PC-9 (cell line): Measurements from ENCODE around the gene MTG1.

Experiments
- EZH2 ChIP-seq: fragments of 200-600 bp; sonication (generic); IDR thresholded peaks from 2 replicates; pipeline ENCODE4 v1.8.0; 2017; ENCODE audit warnings: antibody characterized with exemption, low read depth
- TF ChIP-seq, protein P1 (sequence below): fragments of 200-600 bp; sonication (generic); conservative IDR thresholded peaks from 2 replicates; pipeline ENCODE4 v1.6.1; 2017; ENCODE audit warnings: mixed run types, antibody characterized with exemption, mild to moderate bottlenecking, moderate library complexity

DNA sequence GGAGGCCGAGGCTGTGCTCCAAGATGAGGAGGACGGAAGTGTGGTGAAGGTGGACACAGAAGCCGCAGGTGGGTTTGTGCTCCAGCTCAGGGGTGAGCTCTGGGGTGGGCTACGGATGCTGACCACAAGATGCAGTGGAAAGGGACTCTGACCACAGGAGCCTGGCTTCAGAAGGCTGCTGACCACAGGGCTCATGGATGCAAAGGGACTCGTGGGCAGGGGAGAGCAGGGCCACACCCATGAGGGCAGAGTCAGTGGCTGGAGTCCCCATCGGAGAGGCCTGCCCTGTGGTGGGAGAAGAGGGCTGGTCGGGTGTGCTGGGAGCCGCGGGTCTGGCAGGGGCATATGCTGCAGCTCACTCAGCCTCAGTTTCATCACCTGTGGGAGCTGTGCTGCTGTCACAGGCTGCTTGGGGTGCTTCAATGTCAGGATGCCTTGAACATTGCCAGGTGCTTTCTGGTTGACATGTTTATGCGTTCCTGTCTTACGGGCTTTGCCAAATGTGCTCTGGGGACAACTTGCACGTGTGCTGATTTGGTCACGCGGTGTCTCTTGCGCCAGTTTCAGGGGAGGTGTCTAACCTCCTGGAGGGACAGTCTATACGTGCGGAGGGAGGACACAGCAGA, 73.4 kb downstream of the MTG1 start:
- TF ChIP-seq, protein P1, sequence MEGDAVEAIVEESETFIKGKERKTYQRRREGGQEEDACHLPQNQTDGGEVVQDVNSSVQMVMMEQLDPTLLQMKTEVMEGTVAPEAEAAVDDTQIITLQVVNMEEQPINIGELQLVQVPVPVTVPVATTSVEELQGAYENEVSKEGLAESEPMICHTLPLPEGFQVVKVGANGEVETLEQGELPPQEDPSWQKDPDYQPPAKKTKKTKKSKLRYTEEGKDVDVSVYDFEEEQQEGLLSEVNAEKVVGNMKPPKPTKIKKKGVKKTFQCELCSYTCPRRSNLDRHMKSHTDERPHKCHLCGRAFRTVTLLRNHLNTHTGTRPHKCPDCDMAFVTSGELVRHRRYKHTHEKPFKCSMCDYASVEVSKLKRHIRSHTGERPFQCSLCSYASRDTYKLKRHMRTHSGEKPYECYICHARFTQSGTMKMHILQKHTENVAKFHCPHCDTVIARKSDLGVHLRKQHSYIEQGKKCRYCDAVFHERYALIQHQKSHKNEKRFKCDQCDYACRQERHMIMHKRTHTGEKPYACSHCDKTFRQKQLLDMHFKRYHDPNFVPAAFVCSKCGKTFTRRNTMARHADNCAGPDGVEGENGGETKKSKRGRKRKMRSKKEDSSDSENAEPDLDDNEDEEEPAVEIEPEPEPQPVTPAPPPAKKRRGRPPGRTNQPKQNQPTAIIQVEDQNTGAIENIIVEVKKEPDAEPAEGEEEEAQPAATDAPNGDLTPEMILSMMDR, result no peak
- TF ChIP-seq EZH2, result no peak
